Stimulated activated CD8-positive, alpha-beta memory T cell treated with anti-CD3 and anti-CD28 coated beads, Interleukin-7, amount 100 ng/mL, for 1 hour (primary cell): ENCODE data around the gene ARMC5.

Experiments
- DNase-seq, 2 donors: peaks; one replicate each; pipeline ENCODE4 v3.0.0-alpha.2; 2020; ENCODE audit warnings: low read depth in 2 of 2

Gene ARMC5

DNA sequence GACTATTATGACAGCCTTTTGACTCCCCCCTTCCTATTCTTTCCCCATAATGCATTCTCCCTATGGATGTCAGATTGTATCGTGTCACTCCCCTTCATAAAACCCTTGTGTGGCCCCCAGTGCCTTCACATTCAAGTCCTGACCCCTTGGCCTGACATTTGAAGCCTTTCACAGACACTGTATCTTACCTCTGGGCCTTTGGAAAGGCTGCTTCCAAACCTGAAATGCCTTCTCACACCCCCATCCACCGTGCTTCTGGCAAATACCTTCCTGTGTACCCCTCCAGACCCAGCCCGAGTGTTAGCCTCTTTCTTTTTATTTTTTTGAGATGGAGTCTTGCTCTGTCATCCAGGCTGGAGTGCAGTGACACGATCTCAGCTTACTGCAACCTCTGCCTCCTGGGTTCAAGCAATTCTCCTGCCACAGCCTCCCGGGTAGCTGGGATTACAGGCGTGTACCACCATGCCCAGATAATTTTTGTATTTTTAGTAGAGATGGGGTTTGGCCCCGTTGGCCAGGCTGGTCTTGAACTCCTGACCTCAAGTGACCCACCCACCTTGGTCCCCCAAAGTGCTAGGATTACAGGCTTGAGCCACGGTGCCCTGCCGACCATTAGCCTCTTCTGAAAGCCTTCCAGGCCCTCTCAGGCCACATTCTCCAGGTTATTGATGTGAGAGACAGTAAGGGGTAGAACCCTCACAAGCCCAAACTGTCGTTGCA is 2.1 kb downstream of the ARMC5 start:
- DNase-seq = no peak

DNA sequence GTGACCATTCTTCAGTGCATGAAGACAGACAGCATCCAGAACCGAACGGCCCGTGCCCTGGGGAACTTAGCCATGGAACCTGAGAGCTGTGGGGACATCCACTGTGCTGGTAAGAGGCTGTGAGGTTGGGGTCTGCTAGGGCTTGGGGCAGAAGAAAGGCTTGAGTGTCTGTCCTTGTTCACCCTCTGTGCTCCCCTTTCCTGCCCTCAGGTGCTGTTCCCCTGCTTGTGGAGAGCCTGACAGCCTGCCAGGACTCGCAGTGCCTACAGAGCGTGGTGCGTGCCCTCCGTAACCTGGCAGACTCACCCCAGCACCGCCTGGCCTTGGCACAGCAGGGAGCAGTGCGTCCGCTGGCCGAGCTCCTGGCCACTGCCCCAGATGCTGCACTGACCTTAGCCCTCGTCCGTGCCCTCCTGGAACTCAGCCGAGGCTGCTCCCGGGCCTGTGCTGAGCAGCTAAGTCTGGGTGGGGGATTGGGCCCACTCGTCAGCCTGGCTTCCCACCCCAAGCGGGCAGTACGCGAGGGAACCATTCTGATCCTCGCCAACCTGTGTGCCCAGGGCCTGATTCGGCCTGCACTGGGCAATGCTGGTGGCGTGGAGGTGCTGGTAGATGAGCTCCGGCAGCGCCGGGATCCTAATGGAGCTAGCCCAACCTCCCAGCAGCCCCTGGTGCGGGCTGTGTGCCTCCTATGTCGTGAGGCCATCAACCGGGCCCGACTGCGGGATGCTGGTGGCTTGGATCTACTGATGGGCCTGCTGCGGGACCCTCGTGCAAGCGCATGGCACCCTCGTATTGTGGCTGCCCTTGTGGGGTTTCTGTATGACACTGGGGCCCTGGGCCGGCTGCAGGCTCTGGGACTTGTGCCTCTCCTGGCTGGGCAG is 2.9 kb downstream of the ARMC5 start:
- DNase-seq = no peak

DNA sequence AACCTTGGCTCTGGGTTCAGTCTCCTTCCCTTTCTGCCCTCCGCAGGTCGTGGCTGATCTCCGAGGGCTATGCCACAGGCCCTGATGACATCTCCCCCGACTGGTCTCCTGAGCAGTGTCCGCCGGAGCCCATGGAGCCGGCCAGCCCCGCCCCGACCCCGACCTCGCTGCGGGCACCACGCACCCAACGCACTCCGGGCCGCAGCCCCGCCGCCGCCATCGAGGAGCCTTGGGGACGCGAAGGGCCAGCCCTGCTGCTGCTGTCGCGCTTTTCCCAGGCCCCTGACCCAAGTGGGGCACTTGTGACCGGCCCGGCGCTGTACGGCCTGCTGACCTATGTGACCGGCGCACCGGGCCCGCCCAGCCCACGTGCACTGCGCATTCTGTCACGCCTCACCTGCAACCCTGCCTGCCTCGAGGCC is 5.1 kb downstream of the ARMC5 start:
- no peak for DNase-seq

DNA sequence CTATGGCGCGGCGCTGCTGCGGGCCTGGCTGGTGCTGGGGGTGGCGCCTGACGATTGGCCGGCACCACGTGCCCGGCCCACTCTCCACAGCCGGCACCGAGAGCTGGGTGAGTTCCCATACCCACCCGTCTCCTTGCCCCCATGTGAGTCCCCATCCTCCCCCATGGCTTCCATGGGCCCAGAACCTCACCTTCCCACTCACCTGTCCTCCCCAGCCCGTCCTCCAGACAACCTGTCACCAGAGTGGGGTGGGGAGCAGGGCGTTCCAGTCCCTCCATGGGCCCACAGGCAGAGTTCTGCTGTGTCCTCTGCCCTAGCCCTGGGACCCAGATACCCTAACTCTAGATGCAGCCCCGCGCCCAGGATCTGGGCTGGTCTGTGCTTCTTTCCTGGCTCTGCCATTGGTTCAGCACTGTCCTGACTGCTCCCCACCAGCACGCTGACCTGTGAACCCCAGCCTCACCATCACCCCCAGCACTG is 5.5 kb downstream of the ARMC5 start:
- DNase-seq = no peak

DNA sequence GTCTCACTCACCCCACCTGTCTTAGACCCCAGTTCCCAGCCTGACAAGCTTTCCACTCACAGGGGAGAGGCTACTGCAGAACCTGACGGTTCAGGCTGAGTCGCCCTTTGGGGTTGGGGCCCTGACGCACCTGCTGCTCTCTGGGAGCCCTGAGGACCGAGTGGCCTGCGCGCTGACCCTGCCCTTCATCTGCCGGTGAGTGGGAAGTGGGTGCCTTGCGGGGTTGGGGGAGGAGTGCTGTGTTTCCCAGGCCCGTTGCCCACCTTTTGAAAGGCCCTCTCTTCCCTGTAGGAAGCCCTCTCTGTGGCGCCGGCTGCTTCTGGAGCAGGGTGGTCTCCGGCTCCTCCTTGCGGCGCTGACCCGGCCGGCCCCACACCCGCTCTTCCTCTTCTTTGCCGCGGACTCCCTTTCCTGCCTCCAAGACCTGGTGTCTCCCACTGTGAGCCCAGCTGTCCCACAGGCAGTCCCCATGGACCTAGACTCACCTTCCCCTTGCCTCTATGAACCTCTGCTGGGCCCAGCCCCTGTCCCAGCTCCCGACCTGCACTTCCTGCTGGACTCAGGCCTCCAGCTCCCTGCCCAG is 6.6 kb downstream of the ARMC5 start:
- DNase-seq = no peak

DNA sequence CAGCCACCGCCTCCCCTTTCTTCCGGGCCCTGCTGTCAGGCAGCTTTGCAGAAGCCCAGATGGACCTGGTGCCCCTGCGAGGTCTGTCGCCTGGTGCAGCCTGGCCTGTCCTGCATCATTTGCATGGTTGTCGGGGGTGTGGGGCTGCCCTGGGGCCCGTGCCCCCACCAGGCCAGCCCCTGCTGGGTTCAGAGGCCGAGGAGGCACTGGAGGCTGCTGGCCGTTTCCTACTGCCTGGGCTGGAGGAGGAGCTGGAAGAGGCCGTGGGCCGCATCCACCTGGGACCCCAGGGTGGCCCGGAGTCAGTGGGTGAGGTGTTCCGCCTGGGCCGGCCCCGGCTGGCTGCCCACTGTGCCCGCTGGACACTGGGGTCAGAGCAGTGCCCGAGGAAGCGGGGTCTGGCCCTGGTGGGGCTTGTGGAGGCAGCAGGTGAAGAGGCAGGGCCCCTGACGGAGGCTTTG is 7.1 kb downstream of the ARMC5 start:
- no peak for DNase-seq

DNA sequence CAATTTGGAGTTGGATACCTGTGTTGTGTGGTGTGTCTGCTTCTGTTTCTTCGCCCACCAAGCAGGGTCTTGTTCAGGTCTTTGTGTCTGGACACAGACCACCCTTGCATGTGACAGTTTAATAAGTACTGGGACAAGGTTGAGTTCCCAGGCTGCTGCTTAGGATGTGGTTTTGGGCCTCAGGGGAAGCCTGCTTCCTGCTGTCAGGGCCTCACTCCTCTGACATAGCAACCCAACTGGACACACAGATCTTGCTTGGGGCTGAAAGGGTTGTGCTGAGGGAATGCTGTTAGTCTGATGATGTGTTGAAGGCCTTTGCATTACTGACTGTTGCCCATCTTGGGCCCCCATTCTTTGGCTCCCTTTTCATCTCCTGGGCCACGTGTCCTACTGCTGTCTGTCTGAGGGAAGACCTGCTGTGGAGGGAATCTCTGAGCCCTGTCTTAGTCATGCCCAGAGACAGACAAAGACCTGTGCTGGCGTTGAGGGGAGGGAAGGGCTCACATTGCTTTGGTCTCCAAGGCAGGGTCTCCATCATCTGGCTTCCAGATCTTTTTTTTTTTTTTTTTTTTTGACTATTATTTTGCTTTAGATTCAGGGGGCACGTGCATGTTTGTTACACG is 8.0 kb downstream of the ARMC5 start:
- no peak for DNase-seq

DNA sequence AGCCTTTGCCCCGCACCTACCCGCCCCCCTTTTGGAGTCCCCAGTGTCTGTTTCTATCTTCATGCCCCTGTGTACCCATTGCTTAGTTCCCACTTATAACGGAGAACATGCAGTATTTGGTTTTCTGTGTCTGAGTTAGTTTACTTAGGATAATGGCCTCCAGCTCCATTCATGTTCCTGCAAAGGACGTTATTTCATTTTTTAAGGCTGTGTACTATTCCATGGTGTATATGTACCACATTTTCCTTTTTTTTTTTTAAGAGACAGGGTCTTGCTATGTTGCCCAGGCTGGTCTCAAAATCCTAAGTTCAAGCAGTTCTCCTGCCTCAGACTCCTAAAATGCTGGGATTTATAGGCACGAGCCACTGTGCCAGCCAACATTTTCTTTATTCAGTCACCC is 8.6 kb downstream of the ARMC5 start:
- no peak for DNase-seq

DNA sequence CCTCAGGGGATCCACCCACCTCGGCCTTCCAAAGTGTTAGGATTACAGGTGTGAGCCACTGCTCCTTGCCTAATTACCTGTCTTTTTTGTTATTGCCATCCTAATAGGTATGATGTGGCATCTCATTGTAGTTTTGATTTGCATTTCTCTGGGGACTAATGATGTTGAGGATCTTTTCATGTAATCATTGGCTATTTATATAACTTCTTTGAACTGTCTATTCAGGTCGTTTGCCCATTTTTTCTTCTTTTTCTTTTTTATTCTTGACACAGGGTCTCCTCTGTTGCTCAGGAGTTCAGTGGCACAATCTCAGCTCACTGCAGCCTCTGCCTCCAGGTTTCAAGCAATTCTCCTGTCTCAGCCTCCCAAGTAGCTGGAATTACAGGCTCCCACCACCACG is 11.3 kb downstream of the ARMC5 start:
- no peak for DNase-seq

DNA sequence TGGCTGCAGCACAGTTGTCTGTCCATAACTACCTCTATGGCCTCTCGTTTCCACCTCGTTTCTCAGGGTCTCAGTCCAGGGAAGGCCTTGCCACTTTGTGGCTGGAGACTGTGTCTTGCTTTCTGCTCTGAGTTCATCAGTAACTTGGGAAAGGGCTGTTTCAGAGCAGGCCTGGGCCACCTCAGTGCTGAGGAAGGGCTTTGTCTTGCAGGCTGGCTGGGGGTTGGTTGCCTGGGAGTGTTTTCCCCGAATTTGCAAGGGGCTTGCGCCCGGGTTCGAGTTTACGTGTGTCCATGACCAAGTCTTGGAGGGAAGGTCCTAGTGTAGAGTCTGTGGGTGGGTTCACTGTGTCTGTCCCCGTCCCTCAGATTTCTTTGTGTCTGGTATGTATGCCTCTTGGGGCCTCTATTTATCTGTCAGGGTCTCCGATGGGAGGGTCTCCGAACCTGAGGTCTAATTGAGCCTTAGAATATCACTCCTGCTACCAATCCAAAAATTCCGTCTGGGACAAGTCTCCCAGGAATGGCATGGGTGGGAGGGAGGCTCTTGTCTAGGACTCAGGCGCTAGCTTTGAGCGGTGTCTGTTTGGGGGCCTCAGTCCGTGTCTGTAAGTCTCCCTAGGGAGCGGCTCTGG is 12.1 kb downstream of the ARMC5 start:
- DNase-seq = no peak

DNA sequence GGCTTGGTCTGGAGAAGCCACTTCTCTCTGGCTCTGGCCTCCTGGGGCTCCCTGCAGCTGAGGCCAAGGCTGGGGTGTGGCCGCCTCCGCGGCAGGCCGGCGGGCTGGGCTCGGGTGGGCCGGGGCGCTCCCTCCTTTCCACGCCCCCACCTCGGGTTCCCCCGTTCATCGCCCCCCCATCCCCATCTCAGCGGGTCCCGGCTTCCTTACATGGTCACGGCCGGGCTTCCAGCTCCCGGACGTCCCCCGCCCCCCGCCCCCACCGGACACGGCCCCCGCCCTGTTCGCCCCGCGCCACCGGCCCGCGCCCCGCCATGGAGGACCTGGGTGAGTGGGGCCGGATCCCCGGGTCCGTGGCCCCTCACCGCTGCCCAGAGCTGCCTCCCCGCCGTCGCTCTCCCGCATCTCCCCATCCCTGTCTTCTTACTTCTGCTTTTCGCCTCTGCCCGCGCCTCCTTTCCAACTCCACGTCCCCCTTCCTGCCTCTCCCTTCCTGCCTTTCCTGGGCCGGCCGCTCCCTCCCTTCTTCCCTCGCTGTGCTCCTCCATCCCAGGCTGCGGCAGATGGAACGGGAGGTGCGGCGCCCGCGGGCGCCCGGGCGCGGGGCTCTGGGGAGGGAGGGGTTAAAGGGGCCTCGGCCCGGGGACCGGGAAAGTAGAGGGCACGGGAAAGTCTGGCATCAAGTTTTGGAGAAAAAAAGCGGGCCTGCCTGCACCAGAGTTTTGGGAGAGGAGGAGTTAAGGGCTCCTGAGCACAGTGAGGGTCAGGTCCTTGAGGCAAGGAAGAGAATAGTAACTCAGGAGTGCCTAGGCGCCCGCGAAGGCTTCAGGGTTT is 12.8 kb downstream of the ARMC5 start, which contains the start of gene TGFB1I1:
TGFB1I1 (plus strand) TSS at position 278 of the 834 bp plus-strand sequence; CDS start at position 315, 37 bp downstream.
- DNase-seq = no peak

DNA sequence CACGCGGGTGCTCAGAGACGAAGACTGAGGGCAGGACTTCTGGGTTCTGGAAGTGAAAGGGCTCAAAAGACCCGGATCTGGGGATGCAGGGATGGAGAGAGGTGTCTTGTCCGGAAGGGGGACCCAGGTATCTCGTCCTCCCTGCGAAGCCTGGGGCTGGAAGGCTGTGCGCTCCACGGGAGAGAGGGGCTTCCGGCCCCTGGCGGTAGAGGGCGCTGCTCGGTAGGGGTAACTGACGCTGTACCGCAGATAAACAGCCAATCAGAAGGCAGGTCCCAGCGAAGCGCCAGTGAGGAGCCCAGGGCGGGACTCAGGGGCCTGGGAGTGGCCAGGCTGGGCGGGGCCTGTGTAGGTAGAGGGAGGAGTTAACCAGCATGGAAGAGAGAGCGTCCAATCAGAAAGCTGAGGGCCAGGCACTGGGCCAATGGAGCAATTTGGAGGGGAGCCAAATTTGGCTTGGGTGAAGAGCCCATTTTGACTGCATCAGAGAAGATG is 13.5 kb downstream of the ARMC5 start:
- DNase-seq = no peak

DNA sequence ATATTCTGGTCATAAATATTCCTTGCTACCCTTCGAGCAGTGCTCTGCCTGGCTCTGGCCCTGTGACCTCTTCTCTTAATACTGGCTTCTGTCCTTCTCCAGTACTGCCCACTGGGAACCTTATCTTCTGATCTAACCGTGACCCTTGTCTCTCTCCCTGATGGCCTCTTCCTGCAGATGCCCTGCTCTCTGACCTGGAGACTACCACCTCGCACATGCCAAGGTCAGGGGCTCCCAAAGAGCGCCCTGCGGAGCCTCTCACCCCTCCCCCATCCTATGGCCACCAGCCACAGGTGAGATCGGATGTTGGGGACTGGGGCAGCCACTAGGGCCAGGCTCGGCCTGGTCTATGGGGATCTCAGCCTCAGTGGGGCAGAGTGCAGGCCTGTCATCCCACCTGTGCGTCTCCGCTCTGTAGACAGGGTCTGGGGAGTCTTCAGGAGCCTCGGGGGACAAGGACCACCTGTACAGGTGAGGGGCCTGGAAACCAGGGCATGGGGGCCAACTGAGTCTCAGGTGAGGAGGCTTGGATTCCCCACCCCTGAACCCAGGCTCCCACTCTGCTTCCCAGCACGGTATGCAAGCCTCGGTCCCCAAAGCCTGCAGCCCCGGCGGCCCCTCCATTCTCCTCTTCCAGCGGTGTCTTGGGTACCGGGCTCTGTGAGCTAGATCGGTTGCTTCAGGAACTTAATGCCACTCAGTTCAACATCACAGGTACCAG is 14.1 kb downstream of the ARMC5 start:
- no peak for DNase-seq

DNA sequence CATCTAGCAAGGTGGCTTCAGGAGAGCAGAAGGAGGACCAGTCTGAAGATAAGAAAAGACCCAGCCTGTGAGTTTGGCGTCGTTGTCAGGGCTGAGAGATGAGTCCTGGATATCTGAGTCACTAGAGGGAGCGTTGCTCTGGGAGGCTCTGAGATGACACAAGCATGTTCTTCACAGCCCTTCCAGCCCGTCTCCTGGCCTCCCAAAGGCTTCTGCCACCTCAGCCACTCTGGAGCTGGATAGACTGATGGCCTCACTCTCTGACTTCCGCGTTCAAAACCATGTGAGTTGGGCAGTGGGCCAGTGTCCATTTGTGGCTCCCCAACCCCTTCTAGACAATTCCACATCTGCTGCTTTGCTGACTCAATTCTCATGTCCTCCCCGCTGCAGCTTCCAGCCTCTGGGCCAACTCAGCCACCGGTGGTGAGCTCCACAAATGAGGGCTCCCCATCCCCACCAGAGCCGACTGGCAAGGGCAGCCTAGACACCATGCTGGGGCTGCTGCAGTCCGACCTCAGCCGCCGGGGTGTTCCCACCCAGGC is 14.9 kb downstream of the ARMC5 start:
- no peak for DNase-seq

DNA sequence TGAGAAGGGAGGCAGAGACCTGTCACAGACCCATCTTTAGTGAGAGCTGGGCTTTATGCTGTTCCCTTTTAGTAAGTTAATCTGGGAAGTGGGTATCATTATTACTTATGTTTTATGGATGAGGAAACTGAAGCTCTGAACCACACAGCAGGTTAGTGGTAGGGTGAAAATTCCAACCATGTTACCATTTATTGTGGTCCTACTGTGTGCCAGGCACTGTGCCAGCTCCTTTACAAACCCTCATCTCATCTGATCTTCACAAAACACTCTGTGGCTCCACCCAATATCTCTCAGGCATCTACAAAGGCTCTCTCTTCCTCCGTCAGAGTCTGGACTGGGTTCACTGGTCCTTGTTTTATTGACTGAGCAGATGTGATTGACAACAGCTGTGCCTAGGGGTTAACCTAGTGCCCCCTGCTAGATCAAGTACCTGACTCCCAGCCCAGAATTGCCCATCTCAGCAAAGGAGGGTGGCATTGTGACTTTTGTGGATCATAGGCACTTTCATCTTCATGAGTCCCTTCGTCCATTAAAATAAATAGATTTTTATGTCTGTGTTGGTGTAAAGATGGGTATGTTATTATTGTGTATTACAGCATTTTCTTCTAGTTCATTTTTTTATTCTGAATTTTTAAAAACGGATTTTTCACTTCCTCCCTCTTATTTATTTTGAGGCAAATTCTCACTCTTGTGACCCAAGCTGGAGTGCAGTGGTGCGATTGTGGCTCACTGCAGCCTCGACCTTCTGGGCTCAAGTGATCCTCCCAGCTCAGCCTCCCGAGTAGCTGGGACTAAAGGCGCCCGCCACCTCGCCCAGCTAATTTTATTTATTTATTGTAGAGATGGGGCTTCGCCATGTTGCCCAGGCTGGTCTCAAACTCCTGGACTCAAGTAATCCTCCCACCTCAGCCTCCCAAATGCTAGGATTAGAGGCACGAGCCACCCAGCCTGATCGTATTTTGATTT is 15.8 kb downstream of the ARMC5 start:
- no peak for DNase-seq

DNA sequence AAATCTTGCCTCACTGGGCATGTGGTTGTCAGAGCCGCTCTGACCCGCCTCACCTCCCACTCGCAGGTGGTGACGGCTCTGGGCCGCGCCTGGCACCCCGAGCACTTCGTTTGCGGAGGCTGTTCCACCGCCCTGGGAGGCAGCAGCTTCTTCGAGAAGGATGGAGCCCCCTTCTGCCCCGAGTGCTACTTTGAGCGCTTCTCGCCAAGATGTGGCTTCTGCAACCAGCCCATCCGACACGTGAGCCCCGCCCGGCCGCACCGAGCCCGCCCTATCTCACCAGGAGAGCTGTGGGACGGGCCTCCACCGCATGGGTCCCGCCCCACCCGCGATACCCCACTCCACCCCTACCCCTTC is 16.6 kb downstream of the ARMC5 start:
- no peak for DNase-seq

DNA sequence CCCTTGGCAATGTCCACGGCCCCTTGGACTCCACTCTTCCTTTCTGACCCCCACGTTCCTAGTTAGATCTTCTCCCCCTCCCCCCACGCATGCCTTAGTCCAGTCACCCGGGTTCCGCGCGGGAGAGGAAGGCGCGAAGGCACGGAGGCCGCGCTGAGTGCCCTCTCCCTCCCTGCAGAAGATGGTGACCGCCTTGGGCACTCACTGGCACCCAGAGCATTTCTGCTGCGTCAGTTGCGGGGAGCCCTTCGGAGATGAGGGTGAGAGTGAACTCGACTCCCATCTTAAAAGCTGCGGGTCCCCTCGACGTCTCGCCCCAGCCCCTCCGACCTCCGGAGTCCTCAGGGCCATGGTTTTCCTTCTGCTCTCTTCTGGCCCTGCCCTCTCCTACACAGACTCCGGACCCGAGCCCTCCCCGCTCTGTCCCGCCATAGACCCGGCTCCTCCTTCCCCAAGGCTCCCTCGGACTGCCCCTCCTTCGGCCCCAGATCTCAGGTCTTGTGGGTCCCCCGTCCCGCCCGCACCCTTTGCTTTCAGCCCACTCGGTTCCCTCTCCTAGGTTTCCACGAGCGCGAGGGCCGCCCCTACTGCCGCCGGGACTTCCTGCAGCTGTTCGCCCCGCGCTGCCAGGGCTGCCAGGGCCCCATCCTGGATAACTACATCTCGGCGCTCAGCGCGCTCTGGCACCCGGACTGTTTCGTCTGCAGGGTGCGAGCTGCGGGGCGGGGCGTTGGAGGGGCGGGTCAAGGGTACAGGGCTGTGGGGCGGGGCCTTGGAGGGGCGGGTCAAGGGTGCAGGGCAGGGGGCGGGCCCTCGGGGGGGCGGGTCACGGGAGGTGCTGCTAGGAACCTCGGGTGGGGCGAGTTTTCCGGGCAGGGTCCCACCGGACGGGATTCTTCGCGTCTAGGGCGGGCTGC is 17.3 kb downstream of the ARMC5 start:
- peak; percentile 74 to 84 for DNase-seq
